ENCODE results near the gene PPP1R1A. TPM values are rescaled to one million over a fixed set of nuclear protein-coding genes. Genes with fewer than 3 reads are reported as not detected.

Gene PPP1R1A
- total RNA-seq, 1 experiment from 2014 or later = 8.5 TPM

- H3K4me3 Mint-ChIP-seq = no peak overlapping the region
- peaks cover 5 to 12% (median 7%) of the 10 kb centered on the region in 3 experiments; a peak in 6 of 7 replicates for H3K36me3 Mint-ChIP-seq (ENCODE audit: insufficient read depth in 1 of 3, low read depth in 3 of 3)
- peaks cover 11 to 14% of the 10 kb centered on the region in 2 experiments for H3K9me3 Mint-ChIP-seq
- H3K14ac ChIP-seq (ENCODE audit: insufficient read depth, low read length) = no peak overlapping the region
- H3K9me3 ChIP-seq (ENCODE audit: control insufficient read depth, low read depth, low read length) = no peaks in the 10 kb centered on the region
- H3K4me1 Mint-ChIP-seq = no peaks in the 10 kb centered on the region
- H3K4ac ChIP-seq (ENCODE audit: low read depth, low read length) = no peak overlapping the region
- no peaks in the 10 kb centered on the region for H4K20me1 ChIP-seq (ENCODE audit: control insufficient read depth, insufficient read depth, insufficient read length)
- H2BK12ac ChIP-seq (ENCODE audit: insufficient read length, low read depth, low read length) = no peak overlapping the region
- no peak overlapping the region for H3K4me2 ChIP-seq (ENCODE audit: insufficient read depth, insufficient read length, low read length)
- no peak overlapping the region for H3K23ac ChIP-seq (ENCODE audit: insufficient read length, low read depth, low read length)
- H2AK5ac ChIP-seq (ENCODE audit: insufficient read length, low read length) = no peak overlapping the region
- H3K23me2 ChIP-seq (ENCODE audit: insufficient read length, low read depth, low read length, poor library complexity, severe bottlenecking) = no peaks in the 10 kb centered on the region
- H3K56ac ChIP-seq (ENCODE audit: insufficient read length, low read depth, low read length) = no peak overlapping the region
- H4K91ac ChIP-seq (ENCODE audit: insufficient read length, low read depth, low read length) = no peak overlapping the region
- TF ChIP-seq CTCF (conservative IDR thresholded peaks at IDR 0.05) = peak; percentile 54
- no peaks in the 10 kb centered on the region for H3K27me3 ChIP-seq (ENCODE audit: insufficient read depth, low read length)
- H3K27ac Mint-ChIP-seq = no peak overlapping the region
- no peak overlapping the region for H2BK5ac ChIP-seq (ENCODE audit: insufficient read length, low read length)
- H3K27ac ChIP-seq (ENCODE audit: insufficient read length, low read depth, low read length) = no peak overlapping the region
- H4K8ac ChIP-seq (replicated peaks; ENCODE audit: insufficient read length, low read depth, low read length) = no peak overlapping the region
- H3K79me1 ChIP-seq (ENCODE audit: insufficient read depth, low read depth, low read length, poor library complexity, severe bottlenecking) = no peaks in the 10 kb centered on the region
- no peak overlapping the region for H3K9ac ChIP-seq (ENCODE audit: extremely low read depth, insufficient read length, low read length)
- H2BK20ac ChIP-seq (ENCODE audit: low read depth, low read length, poor library complexity, severe bottlenecking) = no peak overlapping the region
- no peak overlapping the region for H4K5ac ChIP-seq (ENCODE audit: insufficient read length, low read depth, low read length)
- H2BK120ac ChIP-seq (ENCODE audit: low read depth, low read length, poor library complexity, severe bottlenecking) = no peak overlapping the region
- H3K4me1 ChIP-seq (ENCODE audit: insufficient read depth, low read length) = no peaks in the 10 kb centered on the region
- H3K79me2 ChIP-seq (ENCODE audit: insufficient read depth, low read length) = no peaks in the 10 kb centered on the region
- H2BK15ac ChIP-seq (ENCODE audit: low read depth, low read length) = no peak overlapping the region
- DNase-seq = no peak
- peaks cover 75% of the 10 kb centered on the region for H3K27me3 Mint-ChIP-seq (ENCODE audit: low read depth)
- no peak overlapping the region for H3T11ph ChIP-seq (ENCODE audit: low read length)
- H3K18ac ChIP-seq (ENCODE audit: insufficient read length, low read depth, low read length) = no peak overlapping the region
- no peak overlapping the region for H2AFZ ChIP-seq (ENCODE audit: low read length)
Measured at GRCh38 chr12:54622463-54623183, 34.2 kb upstream of the PPP1R1A start.
